ENCODE measurements around the gene RBX1. TPM values are rescaled to one million over a fixed set of nuclear protein-coding genes. Genes with fewer than 3 reads are reported as not detected.
"Not testable (repeated sequence)": the region's sequence is repeated elsewhere in the genome, so short reads cannot be mapped to it uniquely, and the experiment has no call there.

Gene RBX1
- total and polyA plus RNA-seq, 2 of the 8 experiments (the other 6 are each of a cell fraction or from before 2014, with no cell fraction given), result 76.5 to 119 TPM

DNA sequence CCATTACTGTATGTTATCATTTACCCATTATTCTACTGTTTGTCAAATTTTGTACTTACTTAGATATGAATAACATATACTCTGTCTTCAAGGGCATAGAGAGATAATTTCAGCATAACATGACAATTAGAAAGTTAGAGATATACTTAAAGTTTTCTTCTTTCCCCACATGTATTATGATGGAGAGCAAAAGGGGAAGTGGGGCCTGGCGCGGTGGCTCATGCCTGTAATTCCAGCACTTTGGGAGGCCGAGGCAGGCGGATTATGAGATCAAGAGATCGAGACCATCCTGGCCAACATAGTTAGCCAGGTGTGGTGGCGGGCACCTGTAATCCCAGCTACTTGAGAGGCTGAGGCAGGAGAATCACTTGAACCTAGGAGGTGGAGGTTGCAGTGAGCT, 38.2 kb upstream of the RBX1 start:
- H3K36me3 ChIP-seq (ENCODE audit: control insufficient read depth in 2 of 4, insufficient read depth in 4 of 4, low read length in 3 of 4), result peaks cover 0 to 26% (median 5%) of the 10 kb centered on the region in 4 experiments; a peak in 3 of 8 replicates
- CTCF ChIA-PET (ENCODE audit: partially characterized antibody); H4K20me1 ChIP-seq (replicated peaks in 1 of 2; ENCODE audit: control insufficient read depth in 1 of 2, insufficient read depth in 2 of 2, low read length in 2 of 2); H2BK12ac ChIP-seq (ENCODE audit: low read depth, low read length); H3K4me2 ChIP-seq (ENCODE audit: insufficient read depth in 1 of 2, low read depth in 2 of 2, low read length in 2 of 2); H3K27me3 ChIP-seq (replicated peaks in 1 of 4; ENCODE audit: control insufficient read depth in 3 of 4, extremely low read depth in 1 of 4, insufficient read depth in 3 of 4, low read length in 3 of 4); H2AK5ac ChIP-seq (ENCODE audit: low read depth, low read length); POLR2A ChIA-PET (ENCODE audit: partially characterized antibody); H3K9ac ChIP-seq (replicated peaks in 1 of 4; ENCODE audit: extremely low read depth in 1 of 4, low read depth in 3 of 4, low read length in 3 of 4); H3K56ac ChIP-seq (replicated peaks; ENCODE audit: insufficient read length, low read depth, low read length); FAIRE-seq; H3K4me3 ChIP-seq (ENCODE audit: extremely low read depth in 1 of 4, insufficient read depth in 2 of 4, low read depth in 3 of 4, low read length in 4 of 4); H3K9me3 ChIP-seq (ENCODE audit: insufficient read depth in 2 of 2, low read depth in 1 of 2, low read length in 1 of 2); H3K79me1 ChIP-seq (ENCODE audit: low read depth, low read length); H3K4me1 ChIP-seq (replicated peaks in 1 of 4; ENCODE audit: control insufficient read depth in 3 of 4, insufficient read depth in 4 of 4, low read length in 3 of 4); H2AFZ ChIP-seq (ENCODE audit: low read length); H4K91ac ChIP-seq (replicated peaks; ENCODE audit: insufficient read length, low read length); H4K5ac ChIP-seq (ENCODE audit: insufficient read length, low read depth, low read length); H3K4ac ChIP-seq (replicated peaks; ENCODE audit: insufficient read length, low read depth, low read length); H2BK5ac ChIP-seq (ENCODE audit: low read depth, low read length); DNase-seq (ENCODE audit: low read depth in 1 of 2, low spot score in 2 of 2); H3K79me2 ChIP-seq (ENCODE audit: control insufficient read depth in 1 of 2, insufficient read depth in 2 of 2, low read length in 2 of 2); H2BK120ac ChIP-seq (replicated peaks; ENCODE audit: low read depth, low read length); H2BK15ac ChIP-seq (ENCODE audit: low read length); H3K23me2 ChIP-seq (ENCODE audit: low read depth, low read length); H3K23ac ChIP-seq (ENCODE audit: insufficient read length); H3K27ac ChIP-seq (ENCODE audit: low read depth, low read length); H2BK20ac ChIP-seq (ENCODE audit: low read length); H3K18ac ChIP-seq (ENCODE audit: extremely low read depth, low read length); H3K14ac ChIP-seq (ENCODE audit: insufficient read length); H4K8ac ChIP-seq (ENCODE audit: extremely low read depth, insufficient read depth, low read length): not testable (repeated sequence)
- WGBS, 2 experiments (ENCODE audit: extremely low coverage in 1 of 2, insufficient coverage in 1 of 2, insufficient read length in 1 of 2, insufficient replicate concordance in 2 of 2, low coverage in 1 of 2, low lambda C conversion rate in 2 of 2, missing lambda C conversion rate in 1 of 2), result 88% methylated on average over 5 of the region's 6 CpGs; no CpG with 5 or more reads in 1 of the 2 experiments
